Neural progenitor cell (in vitro differentiated cells): Measurements from ENCODE around the gene PCDHB9. TPM values are rescaled to one million over a fixed set of nuclear protein-coding genes. Genes with fewer than 3 reads are reported as not detected.
A peak's percentile ranks its signal among the peaks of the same experiment; 100 is the strongest.
"Not testable (repeated sequence)": the region's sequence is repeated elsewhere in the genome, so short reads cannot be mapped to it uniquely, and the experiment has no call there.

Experiments
- DNase-seq: peaks from one replicate; pipeline ENCODE4 v3.0.0-alpha.2; 2016; ENCODE audit warnings: low spot score
- H2AFZ ChIP-seq: fragments of 200-600 bp; sonication (generic); replicated peaks from 2 replicates; pipeline ENCODE4 v1.6.1; 2016; ENCODE audit warnings: antibody characterized with exemption
- H3F3A ChIP-seq: fragments of 200-600 bp; sonication (generic); 2 replicates; pipeline ENCODE4 v1.6.1; 2016; ENCODE audit warnings: antibody characterized with exemption, low read depth
- H3K27ac ChIP-seq: fragments of 200-600 bp; sonication (generic); 2 replicates; pipeline ENCODE4 v1.5.1; 2016; ENCODE audit warnings: mild to moderate bottlenecking
- H3K27me3 ChIP-seq: fragments of 200-600 bp; sonication (generic); 2 replicates; pipeline ENCODE4 v1.6.1; 2016; ENCODE audit warnings: mild to moderate bottlenecking, moderate library complexity
- H3K36me3 ChIP-seq: fragments of 200-600 bp; sonication (generic); 2 replicates; pipeline ENCODE4 v1.5.1; 2016
- H3K4me1 ChIP-seq: fragments of 200-600 bp; sonication (generic); 2 replicates; pipeline ENCODE4 v1.6.1; 2016; ENCODE audit warnings: mixed run types
- H3K4me2 ChIP-seq: fragments of 200-600 bp; sonication (generic); 2 replicates; pipeline ENCODE4 v1.6.1; 2016
- H3K4me3 ChIP-seq: fragments of 200-600 bp; sonication (generic); 2 replicates; pipeline ENCODE4 v1.5.1; 2016
- H3K79me2 ChIP-seq: fragments of 200-600 bp; sonication (generic); 2 replicates; pipeline ENCODE4 v1.6.1; 2016; ENCODE audit warnings: low read depth
- H3K9ac ChIP-seq: fragments of 200-600 bp; sonication (generic); 2 replicates; pipeline ENCODE4 v1.6.1; 2016
- H3K9me3 ChIP-seq: fragments of 200-600 bp; sonication (generic); 2 replicates; pipeline ENCODE4 v1.5.1; 2016; ENCODE audit warnings: low read depth
- H4K20me1 ChIP-seq: fragments of 200-600 bp; sonication (generic); 2 replicates; pipeline ENCODE4 v1.6.1; 2016; ENCODE audit warnings: low read depth
- H3K27ac Mint-ChIP-seq: 3 replicates; pipeline ENCODE4 v1.8.0; 2021; ENCODE audit warnings: mixed read lengths
- H3K27me3 Mint-ChIP-seq: 2 replicates; pipeline ENCODE4 v1.8.0; 2022; ENCODE audit warnings: low read depth, mild to moderate bottlenecking, inconsistent platforms, moderate library complexity, mixed read lengths; ENCODE audit not compliant: insufficient read depth
- H3K36me3 Mint-ChIP-seq: 3 replicates; pipeline ENCODE4 v1.8.0; 2021; ENCODE audit warnings: mixed read lengths
- H3K4me1 Mint-ChIP-seq: 3 replicates; pipeline ENCODE4 v1.8.0; 2021; ENCODE audit warnings: mixed read lengths
- H3K4me3 Mint-ChIP-seq: 3 replicates; pipeline ENCODE4 v1.8.0; 2021; ENCODE audit warnings: mild to moderate bottlenecking, moderate library complexity, mixed read lengths
- H3K9me3 Mint-ChIP-seq: 3 replicates; pipeline ENCODE4 v1.8.0; 2020; ENCODE audit warnings: mixed read lengths
- EZH2 ChIP-seq: fragments of 200-600 bp; sonication (generic); IDR thresholded peaks from 2 replicates; pipeline ENCODE4 v1.6.1; 2017; ENCODE audit warnings: antibody characterized with exemption, mild to moderate bottlenecking, moderate library complexity
- EZH2phosphoT487 ChIP-seq: fragments of 200-600 bp; sonication (generic); IDR thresholded peaks from 2 replicates; pipeline ENCODE4 v1.6.1; 2017; ENCODE audit warnings: antibody characterized with exemption
- total RNA-seq: library from RNA; depleted of rRNA; stranded (reverse); fragments of >200 nt; gene quantifications from 2 replicates; pipeline ENCODE4 v1.2.3, GENCODE V29; 2015; ENCODE audit warnings: low replicate concordance
- TF ChIP-seq, protein P1 (sequence below): fragments of 200-600 bp; sonication (generic); IDR thresholded peaks from 2 replicates; pipeline ENCODE4 v1.5.1; 2017; ENCODE audit warnings: antibody characterized with exemption, mild to moderate bottlenecking

The PCDHB9 gene
- 3.1 and 4.6 TPM in 2 replicates for total RNA-seq

DNA sequence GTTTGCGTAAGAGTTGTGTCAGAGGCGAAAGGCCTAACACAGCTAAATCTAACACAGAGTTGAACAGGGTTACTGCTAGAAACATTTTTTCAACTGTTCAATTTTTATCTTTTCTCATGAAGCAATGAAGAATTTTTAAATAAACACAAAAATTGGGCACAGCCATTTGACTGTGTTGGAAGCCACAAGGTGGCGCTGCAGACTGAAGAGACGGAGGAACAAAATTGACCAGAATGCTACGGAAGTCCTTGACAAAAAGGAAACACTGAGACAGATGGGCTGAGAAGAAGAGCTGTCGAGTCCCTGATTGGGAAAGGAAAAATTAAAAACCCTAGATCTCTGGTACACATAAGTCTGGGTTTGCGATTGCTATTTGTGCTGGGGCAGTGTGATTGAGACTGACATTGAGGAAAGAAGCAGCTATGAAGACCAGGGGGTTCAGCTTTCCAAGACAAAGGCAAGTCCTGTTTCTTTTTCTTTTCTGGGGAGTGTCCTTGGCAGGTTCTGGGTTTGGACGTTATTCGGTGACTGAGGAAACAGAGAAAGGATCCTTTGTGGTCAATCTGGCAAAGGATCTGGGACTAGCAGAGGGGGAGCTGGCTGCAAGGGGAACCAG is at the start of gene PCDHB9:
PCDHB9 (plus strand) TSS at position 265 of the 616 bp plus-strand sequence; CDS start at position 423, 158 bp downstream.
- Histone ChIP-seq H3K9me3 (no peaks in the 10 kb centered on the region), H3K27ac (no peak within 1 kb of the TSS), H3K4me2 (no peak within 1 kb of the TSS), H2AFZ (peak within 1 kb of the TSS; percentile 32), H3K27me3 (no peaks in the 10 kb centered on the region), H4K20me1 (no peaks in the 10 kb centered on the region), H3F3A (peaks cover 2% of the 10 kb centered on the region), H3K4me1 (no peaks in the 10 kb centered on the region), H3K4me3 (no peak within 1 kb of the TSS), H3K9ac (no peak within 1 kb of the TSS), H3K79me2 (no peaks in the 10 kb centered on the region), H3K36me3 (peaks cover 3% of the 10 kb centered on the region)
- peak; percentile 65 for DNase-seq
- Mint-ChIP-seq H3K4me1 (no peaks in the 10 kb centered on the region), H3K4me3 (no peak within 1 kb of the TSS), H3K9me3 (peaks cover 55% of the 10 kb centered on the region), H3K27ac (peak within 1 kb of the TSS; percentile 0), H3K27me3 (peaks cover 6% of the 10 kb centered on the region), H3K36me3 (peaks cover 18% of the 10 kb centered on the region)
- TF ChIP-seq, protein P1, sequence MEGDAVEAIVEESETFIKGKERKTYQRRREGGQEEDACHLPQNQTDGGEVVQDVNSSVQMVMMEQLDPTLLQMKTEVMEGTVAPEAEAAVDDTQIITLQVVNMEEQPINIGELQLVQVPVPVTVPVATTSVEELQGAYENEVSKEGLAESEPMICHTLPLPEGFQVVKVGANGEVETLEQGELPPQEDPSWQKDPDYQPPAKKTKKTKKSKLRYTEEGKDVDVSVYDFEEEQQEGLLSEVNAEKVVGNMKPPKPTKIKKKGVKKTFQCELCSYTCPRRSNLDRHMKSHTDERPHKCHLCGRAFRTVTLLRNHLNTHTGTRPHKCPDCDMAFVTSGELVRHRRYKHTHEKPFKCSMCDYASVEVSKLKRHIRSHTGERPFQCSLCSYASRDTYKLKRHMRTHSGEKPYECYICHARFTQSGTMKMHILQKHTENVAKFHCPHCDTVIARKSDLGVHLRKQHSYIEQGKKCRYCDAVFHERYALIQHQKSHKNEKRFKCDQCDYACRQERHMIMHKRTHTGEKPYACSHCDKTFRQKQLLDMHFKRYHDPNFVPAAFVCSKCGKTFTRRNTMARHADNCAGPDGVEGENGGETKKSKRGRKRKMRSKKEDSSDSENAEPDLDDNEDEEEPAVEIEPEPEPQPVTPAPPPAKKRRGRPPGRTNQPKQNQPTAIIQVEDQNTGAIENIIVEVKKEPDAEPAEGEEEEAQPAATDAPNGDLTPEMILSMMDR = peak; percentile 74
- TF ChIP-seq EZH2phosphoT487 = no peak

DNA sequence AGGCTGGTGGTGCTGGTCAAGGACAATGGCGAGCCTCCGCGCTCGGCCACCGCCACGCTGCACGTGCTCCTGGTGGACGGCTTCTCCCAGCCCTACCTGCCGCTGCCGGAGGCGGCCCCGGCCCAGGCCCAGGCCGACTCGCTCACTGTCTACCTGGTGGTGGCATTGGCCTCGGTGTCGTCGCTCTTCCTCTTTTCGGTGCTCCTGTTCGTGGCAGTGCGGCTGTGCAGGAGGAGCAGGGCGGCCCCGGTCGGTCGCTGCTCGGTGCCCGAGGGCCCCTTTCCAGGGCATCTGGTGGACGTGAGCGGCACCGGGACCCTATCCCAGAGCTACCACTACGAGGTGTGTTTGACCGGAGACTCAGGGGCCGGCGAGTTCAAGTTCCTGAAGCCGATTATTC is 49.6 kb upstream of the PCDHB9 start:
- H3K9me3 Mint-ChIP-seq = peaks cover 43% of the 10 kb centered on the region

DNA sequence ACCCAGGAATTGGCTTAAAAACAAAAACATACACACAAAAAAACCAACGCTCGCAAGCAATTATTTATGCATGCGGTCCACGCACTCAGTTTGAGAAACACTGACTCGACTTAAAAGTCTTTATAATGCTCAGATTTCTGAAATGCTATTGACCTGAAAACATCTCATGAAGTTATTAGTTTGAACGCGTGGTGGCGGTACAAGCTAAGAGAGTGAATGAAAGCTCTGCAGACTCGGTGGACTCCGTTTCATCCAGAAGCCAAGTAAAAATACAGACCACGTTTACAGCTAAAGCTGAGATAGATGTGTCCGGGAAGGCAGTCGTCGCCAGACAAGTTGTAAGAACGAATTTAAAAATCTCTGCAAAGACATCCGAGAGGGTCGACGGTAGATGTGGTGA is 37.1 kb upstream of the PCDHB9 start, which contains the start of gene PCDHB6:
PCDHB6 (plus strand) TSS at position 246 of the 400 bp plus-strand sequence. CDS start 201 bp downstream, outside the sequence.
- Histone ChIP-seq H3K27ac (no peak within 1 kb of the TSS), H3K9ac (no peak within 1 kb of the TSS), H3K79me2 (no peaks in the 10 kb centered on the region), H3K4me2 (no peak within 1 kb of the TSS), H2AFZ (no peak within 1 kb of the TSS), H3K36me3 (no peaks in the 10 kb centered on the region), H3F3A (no peaks in the 10 kb centered on the region), H4K20me1 (no peaks in the 10 kb centered on the region), H3K4me3 (no peak within 1 kb of the TSS), H3K4me1 (no peaks in the 10 kb centered on the region), H3K9me3 (no peaks in the 10 kb centered on the region), H3K27me3 (peaks cover 3% of the 10 kb centered on the region)
- H3K36me3 Mint-ChIP-seq = no peaks in the 10 kb centered on the region
- TF ChIP-seq, protein P1 = peak; percentile 37
- no peak for TF ChIP-seq EZH2phosphoT487
- TF ChIP-seq EZH2 = no peak
- no peaks in the 10 kb centered on the region for H3K27me3 Mint-ChIP-seq
- H3K9me3 Mint-ChIP-seq = peaks cover 35% of the 10 kb centered on the region
- H3K27ac Mint-ChIP-seq = no peak within 1 kb of the TSS
- H3K4me3 Mint-ChIP-seq = no peak within 1 kb of the TSS
- no peaks in the 10 kb centered on the region for H3K4me1 Mint-ChIP-seq
- DNase-seq = peak; percentile 5

More for the DNA sequence above, 49.6 kb upstream of the PCDHB9 start:
- H3K36me3 Mint-ChIP-seq = peaks cover 14% of the 10 kb centered on the region
- H3K4me1 Mint-ChIP-seq, H3K4me3 Mint-ChIP-seq, H3K27me3 Mint-ChIP-seq, H4K20me1 ChIP-seq, H3K27ac Mint-ChIP-seq, H3K4me2 ChIP-seq, H3K9ac ChIP-seq, H3K4me1 ChIP-seq, H3F3A ChIP-seq, H3K27me3 ChIP-seq, H3K36me3 ChIP-seq, DNase-seq, H3K4me3 ChIP-seq, H2AFZ ChIP-seq, H3K27ac ChIP-seq, H3K79me2 ChIP-seq: not testable (repeated sequence)
- H3K9me3 ChIP-seq = peaks cover 19% of the 10 kb centered on the region

DNA sequence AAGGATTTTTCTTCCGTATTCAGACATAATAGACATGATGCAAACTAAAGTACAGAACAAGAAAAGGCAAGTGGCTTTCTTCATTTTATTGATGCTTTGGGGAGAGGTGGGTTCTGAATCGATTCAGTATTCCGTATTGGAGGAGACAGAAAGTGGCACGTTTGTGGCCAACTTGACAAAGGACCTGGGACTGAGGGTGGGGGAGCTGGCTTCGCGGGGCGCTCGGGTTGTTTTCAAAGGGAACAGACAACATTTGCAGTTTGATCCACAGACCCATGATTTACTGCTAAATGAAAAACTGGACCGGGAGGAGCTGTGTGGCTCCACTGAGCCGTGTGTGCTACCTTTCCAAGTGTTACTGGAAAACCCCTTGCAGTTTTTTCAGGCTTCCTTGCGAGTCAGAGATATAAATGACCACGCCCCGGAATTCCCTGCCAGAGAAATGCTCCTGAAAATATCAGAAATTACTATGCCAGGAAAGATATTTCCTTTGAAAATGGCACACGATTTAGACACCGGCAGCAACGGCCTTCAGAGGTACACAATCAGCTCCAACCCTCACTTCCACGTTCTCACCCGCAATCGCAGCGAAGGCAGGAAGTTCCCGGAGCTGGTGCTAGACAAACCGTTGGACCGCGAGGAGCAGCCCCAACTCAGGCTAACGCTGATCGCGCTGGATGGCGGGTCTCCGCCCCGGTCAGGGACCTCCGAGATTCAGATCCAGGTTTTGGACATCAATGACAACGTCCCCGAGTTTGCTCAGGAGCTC is 36.6 kb upstream of the PCDHB9 start:
- Mint-ChIP-seq H3K4me3 (no peak overlapping the region), H3K27me3 (no peaks in the 10 kb centered on the region), H3K9me3 (peaks cover 36% of the 10 kb centered on the region), H3K27ac (no peak overlapping the region), H3K36me3 (no peaks in the 10 kb centered on the region), H3K4me1 (no peaks in the 10 kb centered on the region)
- Histone ChIP-seq H3F3A (no peaks in the 10 kb centered on the region), H3K4me3 (no peak overlapping the region), H3K9ac (no peak overlapping the region), H4K20me1 (no peaks in the 10 kb centered on the region), H3K27me3 (peaks cover 3% of the 10 kb centered on the region), H3K4me2 (no peak overlapping the region), H3K79me2 (no peaks in the 10 kb centered on the region), H3K36me3 (no peaks in the 10 kb centered on the region), H2AFZ (no peak overlapping the region), H3K27ac (no peak overlapping the region), H3K4me1 (no peaks in the 10 kb centered on the region), H3K9me3 (no peaks in the 10 kb centered on the region)
- DNase-seq = no peak
- TF ChIP-seq EZH2phosphoT487 (no peak), EZH2 (no peak)
- TF ChIP-seq, protein P1 = no peak
